DND-41 (cell line): Measurements from ENCODE around the gene LRRTM4.

Source experiments
- ATAC-seq: fragments of 200-7000 bp; cut with Tn5 transposase; 3 replicates; pipeline ENCODE4 v1.9.1; 2021; ENCODE audit warnings: low read depth; ENCODE audit not compliant: insufficient read depth
- DNase-seq: peaks from one replicate; pipeline ENCODE4 v3.0.0-alpha.2; 2020
- H2AFZ ChIP-seq: 2 replicates; pipeline ENCODE4 v1.6.0; 2012; ENCODE audit warnings: low read depth, low read length
- H3K27ac ChIP-seq: 2 replicates; pipeline ENCODE4 v1.5.1; 2012; ENCODE audit warnings: low read length, inconsistent platforms
- H3K27me3 ChIP-seq: fragments of 200-600 bp; sonication (generic); 2 replicates; pipeline ENCODE4 v1.6.0; 2012; ENCODE audit warnings: low read length, mild to moderate bottlenecking, inconsistent platforms; ENCODE audit not compliant: insufficient read depth, poor library complexity
- H3K36me3 ChIP-seq: 2 replicates; pipeline ENCODE4 v1.5.1; 2012; ENCODE audit warnings: low read length, inconsistent platforms; ENCODE audit not compliant: insufficient read depth
- H3K4me1 ChIP-seq: 2 replicates; pipeline ENCODE4 v1.5.1; 2012; ENCODE audit warnings: mild to moderate bottlenecking, low read length; ENCODE audit not compliant: insufficient read depth
- H3K4me2 ChIP-seq: 2 replicates; pipeline ENCODE4 v1.6.0; 2012; ENCODE audit warnings: mild to moderate bottlenecking, moderate library complexity, low read length, inconsistent platforms; ENCODE audit not compliant: insufficient read depth
- H3K4me3 ChIP-seq, 2 experiments: fragments of 200-600 bp in 1 of 2; shearing (Covaris generic) in 1 of 2; 2 replicates each; pipeline ENCODE4 v1.5.1; 2012 to 2016; ENCODE audit warnings: inconsistent platforms in 2 of 2, low read length in 2 of 2, mild to moderate bottlenecking in 2 of 2, low read depth in 1 of 2, moderate library complexity in 1 of 2
- H3K79me2 ChIP-seq: 2 replicates; pipeline ENCODE4 v1.6.0; 2012; ENCODE audit warnings: low read length, inconsistent platforms; ENCODE audit not compliant: insufficient read depth
- H3K9ac ChIP-seq: 2 replicates; pipeline ENCODE4 v1.6.0; 2012; ENCODE audit warnings: low read depth, mild to moderate bottlenecking, inconsistent platforms, low read length, moderate library complexity
- H3K9me3 ChIP-seq: 2 replicates; pipeline ENCODE4 v1.5.1; 2012; ENCODE audit warnings: low read length, moderate library complexity, mild to moderate bottlenecking, inconsistent platforms; ENCODE audit not compliant: insufficient read depth, severe bottlenecking
- H4K20me1 ChIP-seq: 2 replicates; pipeline ENCODE4 v1.6.0; 2012; ENCODE audit warnings: low read length; ENCODE audit not compliant: insufficient read depth
- EZH2 ChIP-seq: IDR thresholded peaks from 3 replicates; pipeline ENCODE4 v1.6.1; 2012; ENCODE audit warnings: borderline replicate concordance, low read depth, mild to moderate bottlenecking, moderate library complexity, low read length, inconsistent platforms; ENCODE audit not compliant: severe bottlenecking
- TF ChIP-seq, protein P1 (sequence below): IDR thresholded peaks from 2 replicates; pipeline ENCODE4 v1.5.1; 2012; ENCODE audit warnings: borderline replicate concordance, low read length, moderate library complexity, mild to moderate bottlenecking; ENCODE audit not compliant: poor library complexity, severe bottlenecking; ENCODE audit errors: extremely low read depth

Gene LRRTM4

DNA sequence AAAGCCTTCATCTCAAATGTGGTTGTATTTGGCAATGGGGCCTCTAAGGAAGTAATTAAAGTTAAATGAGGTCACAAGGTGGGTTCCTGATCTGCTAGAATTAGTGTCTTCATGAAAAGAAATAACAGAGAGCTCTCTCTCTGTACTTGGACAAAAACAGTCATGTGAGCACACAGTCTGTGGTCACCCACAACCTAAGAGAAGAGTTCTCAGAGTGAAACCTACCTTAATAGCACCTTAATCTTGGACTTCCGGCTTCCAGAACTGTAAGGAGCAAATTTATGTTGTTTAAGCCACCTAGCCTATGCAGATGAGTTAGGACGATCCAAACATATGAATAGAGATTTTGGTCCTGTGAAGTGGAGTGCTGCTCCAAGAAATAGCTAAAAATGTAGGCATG is 758.9 kb downstream of the LRRTM4 start:
- Histone ChIP-seq H3K9me3 (no peaks in the 10 kb centered on the region), H3K79me2 (no peaks in the 10 kb centered on the region), H3K36me3 (no peaks in the 10 kb centered on the region), H2AFZ (no peak overlapping the region), H3K27ac (no peak overlapping the region), H3K4me2 (no peak overlapping the region), H3K27me3 (peaks cover 3% of the 10 kb centered on the region), H3K9ac (no peak overlapping the region), H4K20me1 (no peaks in the 10 kb centered on the region), H3K4me1 (no peaks in the 10 kb centered on the region), H3K4me3 (no peak overlapping the region)
- ATAC-seq (no peak), DNase-seq (no peak)
- no peak for TF ChIP-seq EZH2
- TF ChIP-seq, protein P1, sequence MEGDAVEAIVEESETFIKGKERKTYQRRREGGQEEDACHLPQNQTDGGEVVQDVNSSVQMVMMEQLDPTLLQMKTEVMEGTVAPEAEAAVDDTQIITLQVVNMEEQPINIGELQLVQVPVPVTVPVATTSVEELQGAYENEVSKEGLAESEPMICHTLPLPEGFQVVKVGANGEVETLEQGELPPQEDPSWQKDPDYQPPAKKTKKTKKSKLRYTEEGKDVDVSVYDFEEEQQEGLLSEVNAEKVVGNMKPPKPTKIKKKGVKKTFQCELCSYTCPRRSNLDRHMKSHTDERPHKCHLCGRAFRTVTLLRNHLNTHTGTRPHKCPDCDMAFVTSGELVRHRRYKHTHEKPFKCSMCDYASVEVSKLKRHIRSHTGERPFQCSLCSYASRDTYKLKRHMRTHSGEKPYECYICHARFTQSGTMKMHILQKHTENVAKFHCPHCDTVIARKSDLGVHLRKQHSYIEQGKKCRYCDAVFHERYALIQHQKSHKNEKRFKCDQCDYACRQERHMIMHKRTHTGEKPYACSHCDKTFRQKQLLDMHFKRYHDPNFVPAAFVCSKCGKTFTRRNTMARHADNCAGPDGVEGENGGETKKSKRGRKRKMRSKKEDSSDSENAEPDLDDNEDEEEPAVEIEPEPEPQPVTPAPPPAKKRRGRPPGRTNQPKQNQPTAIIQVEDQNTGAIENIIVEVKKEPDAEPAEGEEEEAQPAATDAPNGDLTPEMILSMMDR = no peak

DNA sequence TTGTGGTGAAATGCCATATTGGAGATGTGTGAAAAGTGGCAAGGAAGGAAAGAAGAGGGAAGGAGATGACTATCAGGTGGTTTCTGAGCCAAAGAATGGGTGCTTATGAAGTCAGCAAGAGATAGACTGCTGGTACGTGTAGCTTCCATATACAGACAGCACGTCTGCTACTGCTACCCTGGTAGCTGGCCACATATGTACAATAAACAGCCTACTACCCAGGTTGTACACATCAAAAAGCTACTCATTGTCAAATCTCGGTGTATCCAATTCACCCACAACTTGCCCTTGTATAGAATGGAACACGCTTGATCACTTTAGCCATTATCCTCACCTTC is 761.8 kb downstream of the LRRTM4 start:
- H4K20me1 ChIP-seq = no peaks in the 10 kb centered on the region
- no peaks in the 10 kb centered on the region for H3K79me2 ChIP-seq
- H3K36me3 ChIP-seq = no peaks in the 10 kb centered on the region
- ATAC-seq (no peak), DNase-seq (no peak)
- TF ChIP-seq, protein P1 = no peak
- no peak for TF ChIP-seq EZH2
- no peak overlapping the region for H3K9ac ChIP-seq
- H3K27me3 ChIP-seq = peaks cover 3% of the 10 kb centered on the region
- no peak overlapping the region for H3K27ac ChIP-seq
- no peak overlapping the region for H3K4me3 ChIP-seq
- H3K9me3 ChIP-seq = no peaks in the 10 kb centered on the region
- H2AFZ ChIP-seq = no peak overlapping the region
- H3K4me1 ChIP-seq = no peaks in the 10 kb centered on the region
- no peak overlapping the region for H3K4me2 ChIP-seq

DNA sequence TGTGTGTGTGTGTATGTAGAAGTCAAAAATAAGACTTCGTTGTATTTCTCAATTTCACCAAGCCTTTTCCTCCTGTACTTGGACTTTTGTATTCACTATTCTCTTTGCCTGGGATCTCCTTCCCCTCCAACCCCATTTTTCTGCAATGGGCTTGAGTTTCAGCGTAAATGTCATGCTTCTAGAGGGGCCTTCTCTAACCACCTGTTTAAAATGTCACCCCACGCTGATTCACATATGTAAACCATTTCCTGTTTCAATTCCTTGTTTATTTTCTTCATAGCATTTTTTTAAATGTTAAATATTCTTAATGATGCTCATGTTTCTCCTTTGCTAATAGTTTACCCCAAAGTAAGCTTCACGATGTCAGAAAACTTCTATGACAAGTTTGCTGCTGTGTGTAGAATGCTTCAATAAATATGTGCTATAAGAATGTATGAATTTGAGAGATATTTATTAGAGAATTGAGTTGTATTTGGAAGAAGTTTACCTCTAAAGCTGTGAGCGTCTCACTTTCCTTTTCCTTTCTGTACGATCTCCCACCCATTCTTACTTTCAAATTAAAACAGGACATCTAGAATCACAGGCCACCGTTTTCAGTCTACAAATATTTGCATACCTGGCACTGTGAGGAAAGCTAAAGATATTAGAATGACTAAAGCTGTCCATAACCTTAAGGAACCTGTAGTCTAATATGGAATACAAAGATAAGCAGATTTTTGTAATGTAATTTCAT is 762.4 kb downstream of the LRRTM4 start:
- no peak overlapping the region for H3K27ac ChIP-seq
- no peak overlapping the region for H3K4me2 ChIP-seq
- no peak overlapping the region for H3K4me3 ChIP-seq
- H3K79me2 ChIP-seq = no peaks in the 10 kb centered on the region
- peaks cover 3% of the 10 kb centered on the region for H3K27me3 ChIP-seq
- no peaks in the 10 kb centered on the region for H4K20me1 ChIP-seq
- TF ChIP-seq EZH2 = no peak
- TF ChIP-seq, protein P1 = no peak
- H3K9ac ChIP-seq = no peak overlapping the region
- no peak overlapping the region for H2AFZ ChIP-seq
- no peak for DNase-seq
- ATAC-seq = no peak
- H3K9me3 ChIP-seq = no peaks in the 10 kb centered on the region
- H3K36me3 ChIP-seq = no peaks in the 10 kb centered on the region
- H3K4me1 ChIP-seq = no peaks in the 10 kb centered on the region

DNA sequence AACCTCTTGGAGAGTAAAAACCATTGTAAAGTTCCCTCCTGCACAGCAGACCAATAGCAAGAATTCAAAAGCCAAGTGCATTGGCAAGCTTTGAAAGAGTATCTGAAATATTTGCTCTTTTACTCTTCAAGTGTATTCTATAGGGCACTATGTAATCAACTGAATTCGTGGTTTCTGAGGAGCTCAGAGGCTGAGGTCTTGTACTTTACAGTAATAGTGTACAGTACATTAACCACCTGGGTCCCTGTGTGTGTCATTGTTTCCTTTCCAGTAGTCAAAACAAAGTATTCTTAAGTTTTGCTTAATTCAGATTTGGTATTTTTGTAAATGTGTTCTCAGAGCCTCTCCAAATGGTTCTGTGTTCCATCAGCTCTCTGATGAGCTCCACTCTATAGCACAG is 769.7 kb downstream of the LRRTM4 start:
- Histone ChIP-seq H3K4me2 (no peak overlapping the region), H3K27me3 (peaks cover 2% of the 10 kb centered on the region), H3K27ac (no peak overlapping the region), H4K20me1 (no peaks in the 10 kb centered on the region), H2AFZ (no peak overlapping the region), H3K9me3 (no peaks in the 10 kb centered on the region), H3K4me3 (no peak overlapping the region), H3K9ac (no peak overlapping the region), H3K4me1 (peaks cover 7% of the 10 kb centered on the region; the same call in 1 of the 2 replicates), H3K79me2 (no peaks in the 10 kb centered on the region), H3K36me3 (no peaks in the 10 kb centered on the region)
- ATAC-seq = no peak
- TF ChIP-seq, protein P1 = no peak
- TF ChIP-seq EZH2 = no peak
- no peak for DNase-seq
